ENCODE measurements around the gene ATP8B3. TPM values are rescaled to one million over a fixed set of nuclear protein-coding genes. Genes with fewer than 3 reads are reported as not detected.

The ATP8B3 gene
- total and polyA plus RNA-seq, 7 donors = 0.06 to 0.30 (median 0.17) TPM; not detected in 1

GRCh38 chr19:1779574-1779973, 32.5 kb downstream of the ATP8B3 start:
- ATAC-seq (no peak), DNase-seq (no peak)

DNA sequence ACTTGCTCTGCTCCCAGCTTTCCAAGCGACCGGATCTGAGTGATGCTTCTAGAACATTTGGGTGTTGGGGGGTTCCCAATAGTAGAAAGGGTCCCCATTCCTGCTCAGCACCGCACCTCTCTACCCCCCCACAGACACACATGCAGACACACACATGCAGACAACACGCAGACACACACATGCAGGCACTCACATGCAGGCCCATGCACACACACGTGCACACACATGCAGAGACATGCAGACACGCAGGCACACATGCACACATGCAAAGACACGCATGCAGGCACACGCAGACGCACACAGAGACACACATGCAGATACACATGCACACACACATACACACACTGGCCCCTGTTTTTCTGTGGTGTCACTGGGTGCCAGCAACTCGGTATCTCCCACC, 34.9 kb downstream of the ATP8B3 start:
- Histone ChIP-seq H3K4me3 (no peak overlapping the region), H3K36me3 (ENCODE audit: insufficient read depth in 1 of 2, low read depth in 1 of 2) (no peaks in the 10 kb centered on the region), H3K4me1 (no peaks in the 10 kb centered on the region), H3K27ac (no peak overlapping the region), H3K27me3 (ENCODE audit: insufficient read depth in 3 of 3, low read length in 2 of 3) (peaks cover 0 to 85% (median 54%) of the 10 kb centered on the region in 3 donors), H3K9me3 (peaks cover 6% of the 10 kb centered on the region)
- ATAC-seq (no peak), DNase-seq (no peak)
- TF ChIP-seq CTCF (IDR thresholded peaks at IDR 0.05) = no peak
- 59 to 75% (median 70%) methylated on average over 10 of the region's 10 CpGs for WGBS, 3 donors
- intact Hi-C loops (cut with DNase I) = no loop called here

More at GRCh38 chr19:1779574-1779973, 32.5 kb downstream of the ATP8B3 start:
- Histone ChIP-seq H3K4me1 (no peaks in the 10 kb centered on the region), H3K27me3 (ENCODE audit: insufficient read depth in 3 of 3, low read length in 2 of 3) (peaks cover 0 to 88% (median 56%) of the 10 kb centered on the region in 3 donors), H3K27ac (no peak overlapping the region), H3K9me3 (peaks cover 6% of the 10 kb centered on the region), H3K36me3 (ENCODE audit: insufficient read depth in 1 of 2, low read depth in 1 of 2) (no peaks in the 10 kb centered on the region), H3K4me3 (no peak overlapping the region)
- intact Hi-C loops (cut with DNase I) = no loop called here
- 25 to 29% (median 27%) methylated on average over 14 to 16 of the region's 16 CpGs for WGBS, 3 donors
- no peak for TF ChIP-seq CTCF (IDR thresholded peaks at IDR 0.05)

DNA sequence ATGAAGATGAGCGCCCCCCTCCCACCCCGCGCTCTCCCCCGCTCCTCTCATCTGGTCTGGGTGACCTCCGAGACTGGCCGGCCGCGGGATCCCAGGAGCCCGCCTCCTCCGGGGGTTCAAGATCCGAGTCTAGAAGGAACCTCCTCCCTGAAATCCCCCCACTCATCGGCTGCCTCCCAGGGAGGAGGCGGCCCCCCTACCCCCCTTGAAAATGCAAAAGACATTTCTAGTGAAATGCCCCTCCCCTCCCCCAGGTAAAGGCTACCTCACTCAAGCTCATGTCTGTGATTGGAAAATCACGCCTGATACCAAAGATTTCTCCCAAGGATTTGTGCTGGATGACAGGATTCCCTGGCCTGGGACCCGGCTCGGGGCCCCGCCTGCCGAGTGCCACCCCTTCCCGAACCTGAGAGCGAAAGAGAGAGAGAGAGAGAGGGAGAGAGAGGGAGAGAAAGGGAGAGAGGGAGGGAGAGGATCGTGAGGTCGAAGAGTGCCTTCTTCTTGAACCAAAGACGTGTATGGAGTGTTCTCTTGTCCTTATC, 35.4 kb downstream of the ATP8B3 start:
- ATAC-seq (no peak), DNase-seq (no peak)
- intact Hi-C loops (cut with DNase I) = no loop called here
- 6 to 8% (median 8%) methylated on average over 23 of the region's 23 CpGs for WGBS, 3 donors
- peaks cover 0 to 85% (median 50%) of the 10 kb centered on the region in 3 donors for H3K27me3 ChIP-seq (ENCODE audit: insufficient read depth in 3 of 3, low read length in 2 of 3)
- H3K4me3 ChIP-seq = no peak overlapping the region
- no peak overlapping the region for H3K27ac ChIP-seq
- peaks cover 2% of the 10 kb centered on the region for H3K9me3 ChIP-seq
- H3K36me3 ChIP-seq (ENCODE audit: insufficient read depth in 1 of 2, low read depth in 1 of 2) = no peaks in the 10 kb centered on the region
- no peaks in the 10 kb centered on the region for H3K4me1 ChIP-seq
- no peak for TF ChIP-seq CTCF (IDR thresholded peaks at IDR 0.05)

DNA sequence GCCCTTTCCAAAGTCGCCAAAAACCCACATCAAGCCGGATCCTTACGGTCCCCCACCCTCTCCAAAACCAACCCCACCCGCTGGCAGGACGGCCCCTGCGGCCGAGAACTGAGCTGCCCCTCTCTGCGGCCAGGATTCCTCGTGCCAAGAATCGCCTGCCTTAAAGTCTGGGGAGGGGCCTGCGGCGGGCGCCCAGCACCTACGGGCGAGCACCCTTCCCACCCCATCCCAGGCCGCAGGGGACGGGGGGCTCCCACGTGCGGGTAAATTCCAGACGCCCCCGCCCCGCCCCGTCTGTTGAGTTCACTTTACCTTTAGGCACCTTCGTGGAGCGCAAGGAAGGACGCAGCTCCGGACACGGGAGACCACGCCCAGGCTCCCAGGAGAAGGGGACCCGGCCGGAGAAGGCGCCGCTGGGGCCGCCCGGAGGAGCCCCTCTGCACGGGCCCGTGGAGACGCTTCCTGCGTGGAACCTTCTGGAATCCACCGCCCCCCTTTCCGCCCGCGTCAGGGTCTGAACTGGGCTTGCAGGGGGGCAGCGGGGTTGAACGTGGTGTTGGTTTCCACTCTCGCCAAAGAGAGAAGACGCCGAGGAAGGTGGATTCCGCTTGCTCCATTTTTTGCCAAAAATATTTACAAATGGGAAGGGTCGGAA, 36.0 kb downstream of the ATP8B3 start:
- TF ChIP-seq CTCF (IDR thresholded peaks at IDR 0.05) = no peak
- peaks cover 5% of the 10 kb centered on the region for H3K9me3 ChIP-seq
- no peak overlapping the region for H3K27ac ChIP-seq
- no peaks in the 10 kb centered on the region for H3K4me1 ChIP-seq
- no peaks in the 10 kb centered on the region for H3K36me3 ChIP-seq (ENCODE audit: insufficient read depth in 1 of 2, low read depth in 1 of 2)
- no peak overlapping the region for H3K4me3 ChIP-seq
- no peak for DNase-seq
- ATAC-seq = no peak
- WGBS, 3 donors = 1 to 2% (median 2%) methylated on average over 38 to 50 of the region's 50 CpGs
- peaks cover 0 to 86% (median 49%) of the 10 kb centered on the region in 3 donors for H3K27me3 ChIP-seq (ENCODE audit: insufficient read depth in 3 of 3, low read length in 2 of 3)
- intact Hi-C loops (cut with DNase I) = no loop called here
